IMR-90 (cell line): ENCODE measurements around the gene CCDC167. TPM values are rescaled to one million over a fixed set of nuclear protein-coding genes. Genes with fewer than 3 reads are reported as not detected.

Experiments
- ATAC-seq: fragments of 200-7000 bp; cut with Tn5 transposase; 2 replicates; pipeline ENCODE4 v1.9.1; 2020; ENCODE audit warnings: low read depth, mild to moderate bottlenecking, moderate library complexity
- BruUV-seq: library from RNA; stranded (reverse); fragments of 400-500 nt; replicated peaks from 2 replicates; lab custom pipeline; 2021; lab: Mats Ljungman, UMichigan
- CTCF ChIA-PET: fragments of 300-600 bp; formaldehyde crosslinking; extraction: SDS; loops from one replicate; lab custom pipeline; 2021; ENCODE audit warnings: antibody characterized with exemption; lab: Yijun Ruan, JAX
- POLR2A ChIA-PET: fragments of 300-600 bp; sonication (Branson Sonifier 250); formaldehyde crosslinking; loops from one replicate; lab custom pipeline; 2022; ENCODE audit warnings: antibody characterized with exemption; ENCODE audit not compliant: unreplicated experiment; lab: Charles Lee
- DNase-seq: peaks from one replicate; pipeline ENCODE4 v3.0.0; 2013
- H2AFZ ChIP-seq: replicated peaks from 2 replicates; pipeline ENCODE3; 2013; ENCODE audit warnings: low read length, mild to moderate bottlenecking; ENCODE audit not compliant: poor library complexity
- H2AK5ac ChIP-seq: 2 replicates; pipeline ENCODE4 v1.6.1; 2013; ENCODE audit warnings: low read depth, low read length, inconsistent platforms
- H2AK9ac ChIP-seq: replicated peaks from 2 replicates; pipeline ENCODE3; 2013; ENCODE audit warnings: mild to moderate bottlenecking, low read depth, low read length, moderate library complexity; ENCODE audit not compliant: poor library complexity
- H2BK120ac ChIP-seq: 2 replicates; pipeline ENCODE4 v1.6.1; 2013; ENCODE audit warnings: low read depth, low read length, inconsistent platforms
- H2BK15ac ChIP-seq: 3 replicates; pipeline ENCODE4 v1.6.1; 2013; ENCODE audit warnings: low read depth, low read length, inconsistent platforms
- H2BK20ac ChIP-seq: 2 replicates; pipeline ENCODE4 v1.6.1; 2013; ENCODE audit warnings: low read depth, mild to moderate bottlenecking, inconsistent platforms, low read length, moderate library complexity
- H2BK5ac ChIP-seq: 2 replicates; pipeline ENCODE4 v1.6.1; 2013; ENCODE audit warnings: mild to moderate bottlenecking, low read depth, low read length, inconsistent platforms; ENCODE audit not compliant: poor library complexity, severe bottlenecking
- H3K14ac ChIP-seq: replicated peaks from 2 replicates; pipeline ENCODE4 v1.6.1; 2013; ENCODE audit warnings: low read depth, low read length, inconsistent platforms
- H3K18ac ChIP-seq: 2 replicates; pipeline ENCODE4 v1.6.1; 2013; ENCODE audit warnings: low read depth, low read length, control low read depth
- H3K23ac ChIP-seq: 2 replicates; pipeline ENCODE4 v1.6.1; 2013; ENCODE audit warnings: low read depth, low read length, inconsistent platforms
- H3K27ac ChIP-seq: 2 replicates; pipeline ENCODE4 v1.5.1; 2013; ENCODE audit warnings: mild to moderate bottlenecking, control low read depth, low read length; ENCODE audit not compliant: insufficient read depth
- H3K27me3 ChIP-seq: 2 replicates; pipeline ENCODE4 v1.6.1; 2013; ENCODE audit warnings: low read length; ENCODE audit not compliant: control insufficient read depth, insufficient read depth
- H3K36me3 ChIP-seq: 2 replicates; pipeline ENCODE4 v1.6.1; 2013; ENCODE audit warnings: low read length, mixed read lengths; ENCODE audit not compliant: control insufficient read depth, insufficient read depth
- H3K4ac ChIP-seq: 2 replicates; pipeline ENCODE4 v1.6.1; 2013; ENCODE audit warnings: low read depth, low read length, inconsistent platforms
- H3K4me1 ChIP-seq: 2 replicates; pipeline ENCODE4 v1.6.1; 2013; ENCODE audit warnings: low read length, mixed read lengths; ENCODE audit not compliant: control insufficient read depth, insufficient read depth
- H3K4me2 ChIP-seq: 2 replicates; pipeline ENCODE4 v1.6.1; 2013; ENCODE audit warnings: low read depth, mild to moderate bottlenecking, control low read depth, low read length, moderate library complexity
- H3K4me3 ChIP-seq: 2 replicates; pipeline ENCODE4 v1.5.1; 2013; ENCODE audit warnings: low read depth, mild to moderate bottlenecking, control low read depth, low read length, moderate library complexity; ENCODE audit not compliant: insufficient read depth
- H3K56ac ChIP-seq: 2 replicates; pipeline ENCODE4 v1.6.1; 2013; ENCODE audit warnings: low read length, inconsistent platforms; ENCODE audit not compliant: insufficient read depth; ENCODE audit errors: extremely low read depth
- H3K79me1 ChIP-seq, 2 experiments: 2 replicates each; pipeline ENCODE4 v1.6.1; 2013; ENCODE audit warnings: low read length in 2 of 2, inconsistent platforms in 1 of 2, low read depth in 1 of 2
- H3K9ac ChIP-seq: 2 replicates; pipeline ENCODE4 v1.6.1; 2013; ENCODE audit warnings: low read depth, low read length, control low read depth
- H3K9me1 ChIP-seq: 2 replicates; pipeline ENCODE4 v1.6.1; 2013; ENCODE audit warnings: low read length, inconsistent platforms; ENCODE audit not compliant: insufficient read depth
- H3K9me3 ChIP-seq: 2 replicates; pipeline ENCODE4 v1.6.1; 2013; ENCODE audit warnings: low read length; ENCODE audit not compliant: control insufficient read depth, insufficient read depth
- H4K20me1 ChIP-seq: 2 replicates; pipeline ENCODE4 v1.6.1; 2013; ENCODE audit warnings: low read length, inconsistent platforms; ENCODE audit not compliant: insufficient read depth
- H4K5ac ChIP-seq: 2 replicates; pipeline ENCODE4 v1.6.1; 2013; ENCODE audit warnings: mild to moderate bottlenecking, low read depth, low read length, control low read depth
- H4K8ac ChIP-seq, 2 experiments: 2 replicates each; pipeline ENCODE4 v1.6.1; 2013; ENCODE audit warnings: low read depth in 2 of 2, low read length in 2 of 2, control low read depth in 1 of 2, inconsistent platforms in 1 of 2
- H4K91ac ChIP-seq: 2 replicates; pipeline ENCODE4 v1.6.1; 2013; ENCODE audit warnings: low read depth, low read length, inconsistent platforms; ENCODE audit not compliant: insufficient read depth
- CEBPB ChIP-seq: IDR thresholded peaks from 2 replicates; pipeline ENCODE4 v1.6.1; 2012; ENCODE audit warnings: low read depth, low read length, improper control_type of control experiment
- CTCF ChIP-seq: conservative IDR thresholded peaks from 2 replicates; pipeline ENCODE4 v1.5.1; 2012; ENCODE audit warnings: mild to moderate bottlenecking, low read depth, low read length, improper control_type of control experiment
- FOS ChIP-seq: fragments of 150-350 bp; IDR thresholded peaks from 2 replicates; pipeline ENCODE4 v1.6.1; 2016; ENCODE audit warnings: low read depth, low read length
- MAZ ChIP-seq: IDR thresholded peaks from 2 replicates; pipeline ENCODE4 v1.6.1; 2012; ENCODE audit warnings: low read depth, mild to moderate bottlenecking, low read length, improper control_type of control experiment, moderate library complexity, borderline replicate concordance
- MXI1 ChIP-seq: IDR thresholded peaks from 2 replicates; pipeline ENCODE4 v1.6.1; 2012; ENCODE audit warnings: low read depth, mild to moderate bottlenecking, low read length, moderate library complexity, borderline replicate concordance
- NFE2L2 ChIP-seq: fragments of 150-350 bp; IDR thresholded peaks from 2 replicates; pipeline ENCODE4 v1.6.1; 2016; ENCODE audit warnings: low read depth, mild to moderate bottlenecking, low read length
- POLR2A ChIP-seq: IDR thresholded peaks from 2 replicates; pipeline ENCODE4 v1.6.1; 2012; ENCODE audit warnings: mild to moderate bottlenecking, low read depth, low read length
- RAD21 ChIP-seq: IDR thresholded peaks from 2 replicates; pipeline ENCODE4 v1.6.1; 2012; ENCODE audit warnings: low read length, improper control_type of control experiment
- RCOR1 ChIP-seq: IDR thresholded peaks from 2 replicates; pipeline ENCODE4 v1.6.1; 2012; ENCODE audit warnings: mild to moderate bottlenecking, low read length, improper control_type of control experiment; ENCODE audit not compliant: insufficient replicate concordance
- RFX5 ChIP-seq: IDR thresholded peaks from 2 replicates; pipeline ENCODE4 v1.8.0; 2012; ENCODE audit warnings: low read depth, mild to moderate bottlenecking, low read length, moderate library complexity
- SMC3 ChIP-seq: fragments of 150-350 bp; IDR thresholded peaks from 2 replicates; pipeline ENCODE4 v1.6.1; 2016; ENCODE audit warnings: low read depth, mild to moderate bottlenecking, antibody characterized with exemption, low read length, moderate library complexity
- USF2 ChIP-seq: fragments of 150-350 bp; IDR thresholded peaks from 2 replicates; pipeline ENCODE4 v1.6.1; 2017; ENCODE audit warnings: mild to moderate bottlenecking, antibody characterized with exemption, low read length, low read depth
- WGBS, 2 experiments: methylation state at CpG; one replicate each; pipeline versions ENCODE4 v1.1.5 to v1.1.7; 2013; ENCODE audit warnings: missing lambda C conversion rate in 2 of 2; ENCODE audit not compliant: insufficient read length in 1 of 2; ENCODE audit errors: extremely low coverage in 2 of 2; 5-methylcytosine and 5-hydroxymethylcytosine counted together
- dilution Hi-C: fragments of 300-500 bp; cut with HindIII; formaldehyde crosslinking; loops from one replicate; pipeline ENCODE4 v1.14.3; 2018; ENCODE audit warnings: low sequenced_read_pairs; ENCODE audit not compliant: unreplicated experiment
- in situ Hi-C: fragments of 300-500 bp; cut with MboI; formaldehyde crosslinking; loops from 3 replicates; pipeline ENCODE4 v1.14.3; 2019; ENCODE audit warnings: low sequenced_read_pairs, inconsistent platforms, mixed read lengths
- intact Hi-C: fragments of 100-400 bp; cut with micrococcal nuclease; formaldehyde crosslinking; loops from 2 replicates; pipeline ENCODE4 v1.10.0; 2022
- polyA plus RNA-seq, 3 experiments: library from polyadenylated mRNA; depleted of rRNA; stranded (reverse); fragments of >200 nt; gene quantifications; 2 replicates each; pipeline ENCODE4 v1.2.3, GENCODE V29; 2012; ENCODE audit warnings: low replicate concordance in 1 of 3
- total RNA-seq: library from RNA; depleted of rRNA; stranded (reverse); fragments of >200 nt; gene quantifications from 2 replicates; pipeline ENCODE4 v1.2.3, GENCODE V29; 2012

CCDC167 gene
- total and polyA plus RNA-seq, 2 of the 4 experiments (the other 2 are of a cell fraction) = 35.8 to 96.8 TPM

DNA sequence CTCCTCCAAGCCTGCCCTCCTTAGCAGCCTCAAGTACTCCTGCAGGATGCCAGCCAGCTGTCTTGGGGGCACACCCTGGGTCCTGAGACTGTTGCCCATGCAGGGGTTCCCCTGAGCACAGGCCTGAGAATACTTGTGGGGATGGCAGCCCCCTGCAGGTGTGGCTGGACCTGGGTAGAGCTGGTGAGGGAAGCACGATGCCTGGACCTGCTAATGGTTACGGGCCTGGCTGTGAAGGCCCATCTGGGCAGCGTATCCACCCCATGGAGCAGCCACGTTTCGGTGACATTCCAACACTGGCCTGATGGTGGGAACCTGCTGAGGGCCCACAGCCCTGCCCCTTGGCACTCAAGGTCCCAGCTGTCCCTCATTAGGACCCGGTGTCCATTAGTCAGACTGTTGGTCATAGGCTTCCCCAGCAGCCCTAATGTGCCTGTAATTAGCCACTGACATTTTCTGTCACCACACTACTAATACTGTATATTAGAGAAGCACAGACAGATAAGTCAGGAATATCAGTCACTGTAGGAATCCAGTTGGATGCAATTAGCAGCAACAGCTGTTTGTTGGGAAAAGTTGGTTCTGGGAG is 20.3 kb downstream of the CCDC167 start:
- Histone ChIP-seq H4K5ac (no peak overlapping the region), H3K4me2 (no peak overlapping the region), H3K14ac (no peak overlapping the region), H3K9me1 (0 out of 2 replicates have a peak, but pooled peaks cover 2% of the 10 kb centered on the region), H2AFZ (no peak overlapping the region), H4K8ac (no peak overlapping the region), H3K4ac (no peak overlapping the region), H3K4me1 (no peaks in the 10 kb centered on the region), H3K79me1 (no peaks in the 10 kb centered on the region), H2BK120ac (no peak overlapping the region), H2AK5ac (no peak overlapping the region), H3K9me3 (no peaks in the 10 kb centered on the region), H3K9ac (no peak overlapping the region), H4K20me1 (peaks cover 13% of the 10 kb centered on the region), H2AK9ac (no peak overlapping the region), H3K36me3 (peaks cover 63% of the 10 kb centered on the region), H3K27me3 (no peaks in the 10 kb centered on the region), H2BK5ac (no peak overlapping the region), H3K27ac (no peak overlapping the region), H3K56ac (no peak overlapping the region), H3K18ac (no peak overlapping the region), H2BK20ac (no peak overlapping the region), H3K4me3 (no peak overlapping the region), H2BK15ac (no peak overlapping the region), H3K23ac (no peak overlapping the region), H4K91ac (no peak overlapping the region)
- no peak for TF ChIP-seq FOS
- TF ChIP-seq MAZ = no peak
- no peak for TF ChIP-seq NFE2L2
- TF ChIP-seq RAD21 = no peak
- TF ChIP-seq RCOR1 = no peak
- TF ChIP-seq RFX5 = no peak
- no peak for TF ChIP-seq CTCF
- no peak for TF ChIP-seq CEBPB
- TF ChIP-seq MXI1 = no peak
- TF ChIP-seq SMC3 = no peak
- no peak for TF ChIP-seq USF2
- TF ChIP-seq POLR2A = no peak
- ChIA-PET POLR2A (no interaction called here), CTCF (no interaction called here)
- no TSS peak for BruUV-seq
- ATAC-seq (no peak), DNase-seq (no peak)
- intact Hi-C loops (no loop called here), dilution Hi-C loops (no loop called here), in situ Hi-C loops (no loop called here)
- WGBS, 2 experiments = 80% methylated on average over 2 of the region's 6 CpGs; no CpG with 5 or more reads in 1 of the 2 experiments
